Right renal cortex interstitium (tissue), 3 donors: ENCODE measurements around the gene FRG2B. TPM values are rescaled to one million over a fixed set of nuclear protein-coding genes. Genes with fewer than 3 reads are reported as not detected.
"Not testable (repeated sequence)": the region's sequence is repeated elsewhere in the genome, so short reads cannot be mapped to it uniquely, and the experiment has no call there.

Source experiments
- DNase-seq, 3 donors: peaks; one replicate each; pipeline ENCODE4 v3.0.0-alpha.2; 2013; ENCODE audit warnings: low read depth in 3 of 3, low spot score in 2 of 3
- polyA plus RNA-seq, 3 donors: library from polyadenylated mRNA; unstranded; fragments of 120-200 nt; gene quantifications; one replicate each; pipeline ENCODE4 v1.2.1, GENCODE V29; 2013; ENCODE audit not compliant: insufficient read length in 3 of 3

FRG2B gene
- polyA plus RNA-seq: not detected

- DNase-seq: not testable (repeated sequence)
Measured at GRCh38 chr10:133626695-133627094, at the start of gene FRG2B. Gene FRG2B, minus strand, starts transcription at chr10:133626795. Its CDS starts 53 bp downstream, at chr10:133626742.

- not testable (repeated sequence) for DNase-seq
Measured at GRCh38 chr10:133667446-133667845, 40.9 kb upstream of the FRG2B start.

DNA sequence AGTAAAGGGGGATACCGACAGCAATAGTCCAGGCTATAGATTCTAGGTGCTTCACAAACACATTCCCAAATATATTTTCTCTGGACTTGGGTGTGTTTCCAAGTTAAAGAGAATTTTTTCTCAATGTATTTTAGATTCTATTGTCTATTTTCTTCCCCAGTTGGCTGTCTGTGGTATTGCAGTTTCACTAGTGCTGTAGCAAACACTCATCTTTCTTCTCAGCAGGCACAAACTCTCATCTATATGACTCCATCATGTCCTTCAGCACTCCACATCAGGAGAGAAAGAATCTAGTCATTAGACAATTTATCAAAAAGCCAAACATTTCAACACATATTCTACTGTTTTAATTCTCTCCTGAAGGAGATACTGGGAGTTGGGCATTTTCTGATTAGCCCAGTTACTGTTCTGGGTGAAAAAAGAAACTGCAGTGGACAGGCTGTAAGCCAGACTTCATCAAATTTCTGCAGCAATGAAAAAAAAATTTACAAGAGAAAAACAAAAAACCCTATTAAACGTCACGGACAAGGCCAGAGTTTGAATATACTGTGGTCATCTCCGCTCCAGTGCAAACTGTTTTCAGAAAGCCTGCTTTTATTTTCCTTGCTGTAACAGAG lies 37.1 kb upstream of the FRG2B start:
- not testable (repeated sequence) for DNase-seq

DNA sequence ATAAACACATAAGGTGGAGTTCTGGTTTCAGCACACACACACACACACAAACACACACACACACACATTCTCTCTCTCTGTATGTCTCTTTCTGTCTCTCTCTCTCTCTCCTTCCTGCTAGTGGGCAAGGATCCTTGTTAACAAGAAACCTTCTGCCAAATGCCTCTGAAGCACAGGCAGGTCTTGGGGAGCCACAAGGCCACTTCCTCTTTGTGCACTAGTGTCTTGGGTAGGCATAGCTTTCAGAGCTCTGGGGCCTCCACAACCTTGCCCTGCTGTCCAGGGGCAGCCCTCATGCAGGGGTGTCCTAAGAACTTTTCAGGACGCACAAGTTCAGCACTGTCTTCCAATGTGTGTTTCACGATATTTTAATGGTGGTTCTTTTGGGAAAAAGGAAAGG lies 34.5 kb upstream of the FRG2B start:
- DNase-seq: not testable (repeated sequence)

DNA sequence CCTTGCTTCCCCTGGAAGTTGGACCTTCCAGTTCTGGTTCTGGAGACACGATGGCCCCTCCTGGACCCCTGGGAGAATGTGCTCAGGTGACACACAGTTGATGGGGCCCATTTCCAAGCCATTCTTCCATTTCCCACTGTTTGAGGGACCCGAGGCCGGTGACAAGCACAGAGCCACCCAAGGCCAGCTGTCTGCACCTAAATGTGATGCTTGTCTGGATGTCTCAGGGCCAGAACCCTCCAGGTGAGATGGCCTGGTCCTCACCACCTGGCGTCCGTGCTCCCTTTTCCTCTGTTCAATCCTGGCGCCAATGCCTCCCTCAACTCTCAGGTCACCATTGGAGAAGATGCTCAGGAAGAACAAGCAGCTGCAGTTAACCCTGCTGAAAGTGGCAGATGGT lies 33.9 kb upstream of the FRG2B start:
- DNase-seq: not testable (repeated sequence)

GRCh38 chr10:133657276-133657675 lies 30.7 kb upstream of the FRG2B start:
- not testable (repeated sequence) for DNase-seq

- not testable (repeated sequence) for DNase-seq
Measured at GRCh38 chr10:133648872-133649455, 22.4 kb upstream of the FRG2B start.

GRCh38 chr10:133647075-133647748 lies 20.6 kb upstream of the FRG2B start:
- DNase-seq: not testable (repeated sequence)

- DNase-seq: not testable (repeated sequence)
Measured at GRCh38 chr10:133637846-133638235, 11.2 kb upstream of the FRG2B start.

- DNase-seq: not testable (repeated sequence)
Measured at GRCh38 chr10:133637202-133637845, 10.7 kb upstream of the FRG2B start.

GRCh38 chr10:133630723-133631249 lies 4.2 kb upstream of the FRG2B start:
- DNase-seq: not testable (repeated sequence)

- not testable (repeated sequence) for DNase-seq
Measured at GRCh38 chr10:133622544-133622943, 4.1 kb downstream of the FRG2B start.

- DNase-seq: no peak
Measured at GRCh38 chr10:133618851-133619250, 7.7 kb downstream of the FRG2B start.

GRCh38 chr10:133617196-133617595 lies 9.4 kb downstream of the FRG2B start:
- DNase-seq: no peak

DNA sequence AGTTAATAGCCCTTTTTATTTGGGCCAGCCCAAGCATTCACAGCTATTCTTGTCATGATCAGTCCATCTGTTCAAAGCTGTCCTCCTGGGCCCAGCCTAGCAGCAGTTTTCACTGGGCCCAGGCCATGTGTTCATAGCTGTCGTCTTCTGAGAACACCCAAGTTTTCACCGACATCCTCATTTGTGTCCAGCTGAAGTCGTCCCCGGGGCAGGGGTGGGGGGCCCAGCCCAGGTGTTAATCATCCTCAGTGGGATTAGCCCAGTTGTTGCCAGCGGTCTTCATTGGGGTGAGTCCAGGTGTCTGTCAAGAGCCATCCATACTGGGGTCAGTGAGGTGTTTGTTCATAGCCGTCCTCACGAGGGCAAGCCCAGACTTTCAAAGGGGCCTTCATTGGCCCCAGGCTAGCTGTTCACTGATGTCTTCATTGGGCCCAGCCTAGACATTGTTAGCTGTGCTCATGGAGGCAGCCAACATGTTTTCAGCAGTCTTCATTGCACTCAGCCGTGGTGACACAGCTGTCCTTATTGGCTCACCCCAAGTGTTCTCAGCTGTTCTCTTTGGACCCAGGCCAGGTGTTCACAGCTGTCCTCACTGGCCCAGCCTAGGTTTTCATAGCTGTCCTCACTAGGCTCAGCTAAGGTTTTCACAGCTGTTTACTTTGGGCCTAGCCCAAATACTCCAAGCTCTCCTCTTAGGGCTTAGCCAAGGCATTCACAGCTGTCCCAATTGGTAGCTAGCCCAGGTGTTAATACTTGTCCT lies 10.0 kb downstream of the FRG2B start:
- no peak for DNase-seq

GRCh38 chr10:133614830-133615580 lies 11.6 kb downstream of the FRG2B start:
- no peak for DNase-seq

DNA sequence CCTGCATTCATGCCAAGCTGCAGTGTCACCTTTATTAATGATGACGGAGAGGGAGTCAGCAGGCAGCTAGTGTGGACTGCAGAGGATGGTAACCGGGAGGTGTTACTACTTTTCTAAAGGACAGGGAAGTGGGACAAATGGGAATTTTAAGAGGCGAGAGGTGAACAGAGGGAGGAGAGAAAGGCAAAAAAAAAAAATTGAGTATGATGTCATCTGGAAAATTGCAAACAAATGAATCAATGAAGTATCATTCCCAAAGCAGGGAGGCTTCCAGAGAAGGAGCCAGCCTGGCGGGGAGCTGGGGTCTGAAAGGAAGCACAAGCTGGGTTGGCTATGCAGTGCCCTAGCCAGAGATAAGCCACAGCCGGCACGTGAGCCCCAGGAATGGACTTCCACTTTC lies 12.9 kb downstream of the FRG2B start:
- DNase-seq: no peak

DNA sequence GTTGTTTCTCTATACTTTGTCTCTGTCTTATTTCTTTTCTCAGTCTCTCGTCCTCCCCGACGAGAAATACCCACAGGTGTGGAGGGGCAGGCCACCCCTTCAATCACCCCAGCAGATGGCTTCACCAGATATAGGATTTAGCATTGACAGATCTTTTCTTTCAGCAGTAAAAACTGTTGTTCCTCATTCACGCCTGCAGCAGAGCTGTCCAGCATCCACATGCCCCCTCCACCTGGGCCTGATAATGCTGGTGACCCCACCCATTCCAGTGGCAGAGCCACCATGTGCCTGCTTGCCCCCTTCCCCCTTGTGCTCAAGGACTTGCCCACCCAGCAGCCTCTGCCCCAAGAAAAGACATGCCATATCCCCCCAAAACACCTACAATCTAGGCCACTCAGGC lies 15.5 kb downstream of the FRG2B start:
- no peak for DNase-seq

- no peak for DNase-seq
Measured at GRCh38 chr10:133608855-133609254, 17.7 kb downstream of the FRG2B start.

GRCh38 chr10:133603434-133603833 lies 23.2 kb downstream of the FRG2B start:
- not testable (repeated sequence) for DNase-seq
